Hematopoietic multipotent progenitor cell (in vitro differentiated cells): ENCODE results near the gene C21orf91. TPM values are rescaled to one million over a fixed set of nuclear protein-coding genes. Genes with fewer than 3 reads are reported as not detected.

Experiments
- DNase-seq, 3 donors: peaks; one replicate each; pipeline ENCODE4 v3.0.0-alpha.2; 2011 to 2015; ENCODE audit warnings: low read depth in 2 of 3, low spot score in 2 of 3
- total RNA-seq: library from RNA; depleted of rRNA; stranded (reverse); fragments of >200 nt; gene quantifications from one replicate; pipeline ENCODE4 v1.2.3, GENCODE V29; 2012

The C21orf91 gene
- total RNA-seq, 1 donor: 7.8 TPM

DNA sequence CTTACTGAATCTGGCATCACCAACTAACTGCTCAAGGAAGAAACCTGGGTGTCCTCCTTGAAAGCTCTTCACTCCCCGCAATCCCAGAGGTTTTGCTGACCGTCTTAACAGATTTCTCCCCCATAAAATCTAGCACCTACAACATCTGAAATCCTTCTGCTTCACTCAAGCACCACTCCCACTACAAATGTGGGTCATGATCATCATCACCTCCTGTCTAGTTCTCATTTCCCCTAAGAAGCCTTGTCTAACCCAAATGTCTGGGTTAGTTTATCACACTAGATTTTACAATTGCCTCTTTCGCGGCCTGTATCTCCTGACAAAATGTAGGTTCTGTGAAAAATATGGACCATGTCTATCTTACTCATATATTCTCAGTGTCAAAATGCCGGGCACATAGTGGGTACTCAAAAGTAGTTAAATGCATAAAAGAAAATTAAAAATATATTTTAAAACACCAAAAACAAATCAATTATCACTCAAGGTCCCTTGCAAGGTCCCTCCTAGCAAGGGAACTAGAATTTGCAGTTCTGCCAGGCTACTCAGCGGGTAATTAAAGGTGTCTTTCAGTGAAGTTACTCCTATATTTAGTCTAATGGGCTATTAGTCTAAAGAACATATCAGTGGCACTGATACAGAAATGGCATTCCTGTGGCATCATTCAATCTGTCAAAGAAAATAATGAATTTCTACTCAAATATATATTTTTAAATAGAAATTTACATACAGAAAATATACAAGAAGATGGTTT, 19.6 kb downstream of the C21orf91 start:
- DNase-seq: no peak

GRCh38 chr21:17798796-17799195, 20.4 kb downstream of the C21orf91 start:
- DNase-seq: no peak

GRCh38 chr21:17797967-17798366, 21.2 kb downstream of the C21orf91 start:
- DNase-seq: no peak

GRCh38 chr21:17796503-17796902, 22.7 kb downstream of the C21orf91 start:
- DNase-seq: no peak

GRCh38 chr21:17796037-17796403, 23.1 kb downstream of the C21orf91 start:
- no peak for DNase-seq

GRCh38 chr21:17795146-17796036, 23.8 kb downstream of the C21orf91 start:
- DNase-seq: peak in 1 of 3 donors; percentile 33

- no peak for DNase-seq
Observed at GRCh38 chr21:17794518-17795145, 24.5 kb downstream of the C21orf91 start.

GRCh38 chr21:17793246-17794123, 25.7 kb downstream of the C21orf91 start:
- peak in 1 of 3 donors; percentile 59 for DNase-seq

DNA sequence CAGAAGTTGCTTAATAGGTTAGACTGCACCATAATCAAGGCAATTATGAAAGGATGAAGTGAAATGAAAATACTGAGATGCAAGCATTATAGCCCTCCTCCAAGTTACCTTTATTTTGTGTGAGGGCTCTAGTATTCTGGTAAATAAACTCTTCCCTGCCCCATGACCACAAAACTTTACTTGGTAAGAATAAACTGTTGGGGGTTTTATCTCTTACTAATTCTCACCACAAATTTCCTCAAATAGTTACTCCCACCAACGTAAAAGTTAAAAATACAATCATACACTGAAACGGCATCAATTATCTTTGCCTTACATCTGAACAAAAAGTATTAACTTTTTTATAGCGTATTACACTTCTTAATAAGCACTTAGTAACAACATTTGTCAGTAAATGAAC, 29.5 kb downstream of the C21orf91 start:
- DNase-seq: peak in 1 of 3 donors; percentile 57

DNA sequence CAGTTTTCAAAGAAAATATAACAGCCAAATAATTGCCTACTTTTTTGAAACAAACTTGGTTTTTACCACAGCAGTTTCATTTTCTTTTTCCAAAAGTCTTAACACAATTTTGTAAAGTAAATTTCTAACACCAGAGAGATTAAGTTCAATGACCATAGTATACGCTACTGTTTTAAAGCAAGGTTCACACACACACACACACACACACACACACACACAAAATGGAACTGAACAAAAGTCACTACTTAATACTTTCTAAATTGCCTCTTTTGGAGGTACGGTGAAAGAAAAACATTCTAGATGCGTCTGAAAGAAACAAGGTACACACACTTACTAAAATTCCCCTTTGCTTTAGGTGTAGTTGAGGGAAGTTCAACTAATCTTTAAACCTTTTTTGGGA, 30.1 kb downstream of the C21orf91 start:
- DNase-seq: no peak

- DNase-seq: no peak
Observed at GRCh38 chr21:17786851-17787181, 32.3 kb downstream of the C21orf91 start.

- DNase-seq: peak in 1 of 3 donors; percentile 64
Observed at GRCh38 chr21:17786071-17786850, 32.9 kb downstream of the C21orf91 start.

DNA sequence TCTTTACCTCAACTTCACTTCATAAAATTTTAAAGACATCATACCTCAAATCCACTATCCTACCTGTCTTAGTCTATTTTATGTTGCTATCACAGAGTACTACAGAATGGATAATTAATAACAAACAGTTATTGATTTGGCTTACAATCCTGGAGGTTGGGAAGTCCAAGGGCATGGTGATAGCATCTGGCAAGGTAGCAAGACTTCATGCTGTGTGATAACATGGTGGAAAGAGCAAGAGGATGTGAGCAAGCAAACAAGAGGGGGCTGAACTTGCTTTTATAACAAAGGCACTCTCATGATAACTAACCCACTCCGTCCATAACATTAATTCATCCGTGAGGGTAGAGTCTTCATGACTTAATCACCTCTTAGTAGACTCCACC, 33.8 kb downstream of the C21orf91 start:
- no peak for DNase-seq

DNA sequence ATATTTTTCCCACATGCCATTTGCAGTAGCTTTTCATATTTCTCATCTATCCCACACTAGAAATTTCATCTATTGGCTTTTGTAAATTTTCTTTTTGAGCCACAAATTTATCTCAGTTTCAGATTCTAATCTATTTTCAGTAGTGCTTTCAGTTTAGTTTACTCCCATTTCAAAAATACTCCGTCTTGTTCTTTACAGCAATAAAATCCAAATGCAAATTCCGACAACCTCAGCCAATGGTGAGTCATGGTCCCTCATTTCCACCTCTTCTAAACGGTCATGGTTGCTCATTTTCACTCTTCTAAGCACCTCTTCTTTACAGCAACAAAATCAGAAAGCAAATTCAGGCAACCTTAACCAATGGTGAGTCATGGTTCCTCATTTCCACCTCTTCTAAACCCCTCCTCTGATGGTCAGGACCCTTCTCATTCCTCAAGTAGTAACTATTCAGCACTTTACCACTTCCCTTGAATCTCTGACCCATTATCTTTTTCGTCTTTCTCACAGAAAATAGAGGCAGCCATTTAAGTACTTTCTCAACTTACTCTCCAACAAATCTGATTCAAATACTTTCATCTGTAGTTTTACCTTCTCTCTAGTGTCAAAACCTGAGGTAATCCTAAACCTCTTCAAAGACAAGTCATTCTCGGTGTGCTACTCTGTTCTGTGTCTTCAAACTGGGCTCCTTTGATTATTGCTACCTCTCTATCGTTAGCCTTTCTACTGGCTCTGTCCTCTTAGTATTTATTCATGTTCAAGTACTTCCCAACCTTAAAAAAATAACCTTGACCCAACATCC, 34.4 kb downstream of the C21orf91 start:
- peak in 2 of 3 donors; percentile 71 to 79 for DNase-seq

DNA sequence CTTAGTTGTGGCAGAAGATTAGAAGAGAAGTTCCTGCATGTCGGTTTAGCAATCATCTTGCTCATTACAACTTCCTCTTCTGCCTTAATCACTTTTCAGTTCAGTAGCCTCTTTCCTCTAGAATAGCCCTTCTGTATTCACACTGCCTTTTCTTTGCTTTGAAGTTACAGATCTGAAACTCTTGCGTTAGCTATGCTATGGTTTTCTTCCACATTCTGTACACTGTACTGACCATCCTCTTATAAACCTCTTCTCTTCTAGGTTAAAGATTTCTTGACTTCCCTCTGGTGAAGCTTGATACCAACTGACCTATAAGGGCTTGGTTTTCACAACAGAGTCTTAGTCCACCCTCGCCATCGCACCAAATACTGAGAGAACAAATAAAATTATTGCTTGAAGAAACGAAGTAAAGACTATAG, 35.0 kb downstream of the C21orf91 start:
- peak in 1 of 3 donors; percentile 65 for DNase-seq

DNA sequence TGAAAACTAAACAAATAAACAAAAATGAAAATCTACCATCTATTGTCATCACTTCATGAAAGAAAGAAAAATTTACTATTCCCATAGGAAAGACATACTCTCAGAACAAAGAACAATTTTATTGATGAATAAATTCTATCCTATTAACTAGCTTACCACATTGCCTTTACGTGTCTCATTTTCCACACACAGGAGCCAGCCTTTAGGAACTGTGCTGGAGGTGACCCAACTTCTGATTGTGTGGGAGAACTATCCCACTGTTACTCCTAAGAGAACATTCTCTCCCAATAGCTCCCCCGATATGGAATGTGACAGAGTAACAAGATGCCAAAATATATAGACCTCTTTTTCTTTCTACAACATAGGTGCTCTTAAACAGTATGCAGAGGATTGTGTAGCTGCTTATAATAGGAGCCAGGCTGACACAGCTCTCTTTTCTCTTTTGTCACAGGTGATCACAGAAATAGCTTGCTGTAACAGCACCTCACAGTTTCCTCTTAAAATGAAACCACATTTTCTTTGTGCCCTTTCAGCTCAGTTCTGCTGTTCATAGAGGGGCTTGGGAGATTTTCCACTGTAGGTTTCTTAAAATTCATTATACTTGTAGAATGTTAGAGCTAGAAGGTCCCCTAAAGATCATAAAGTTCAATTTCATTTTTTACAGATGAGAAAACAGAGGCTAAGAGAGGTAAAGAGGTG, 35.5 kb downstream of the C21orf91 start:
- DNase-seq: peak in 1 of 3 donors; percentile 57

GRCh38 chr21:17783003-17783402, 36.2 kb downstream of the C21orf91 start:
- no peak for DNase-seq

DNA sequence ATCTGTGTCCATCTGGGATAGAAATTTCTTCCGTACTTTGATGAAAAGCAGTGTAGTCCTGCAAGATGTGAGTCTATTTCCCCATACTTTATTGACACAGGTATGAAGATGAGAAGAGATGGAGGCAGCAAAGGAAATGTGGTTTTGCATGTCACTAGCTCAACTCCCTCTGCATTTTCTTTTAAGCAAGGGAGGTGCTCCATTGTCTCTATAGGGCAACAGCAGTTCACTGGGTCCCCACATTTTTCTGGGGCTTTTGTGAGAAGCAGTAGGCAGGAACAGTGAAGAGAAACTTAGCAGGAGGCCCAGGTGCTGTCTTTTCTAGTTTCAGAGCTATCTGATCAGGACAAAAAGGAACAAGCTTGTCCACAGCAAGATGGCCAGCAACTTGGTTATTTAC, 37.1 kb downstream of the C21orf91 start:
- DNase-seq: no peak
